H9 (cell line): ENCODE measurements around the gene WFDC10A. TPM values are rescaled to one million over a fixed set of nuclear protein-coding genes. Genes with fewer than 3 reads are reported as not detected.

Experiments used
- DNase-seq: peaks from one replicate; pipeline ENCODE4 v3.0.0-alpha.2; 2017
- H2AFZ ChIP-seq: one replicate; pipeline ENCODE4 v1.6.1; 2013; ENCODE audit warnings: mild to moderate bottlenecking, low read length, control low read depth, moderate library complexity
- H2AK5ac ChIP-seq: 2 replicates; pipeline ENCODE4 v1.6.1; 2013; ENCODE audit warnings: low read length, control low read depth, mixed read lengths; ENCODE audit not compliant: insufficient read length
- H2BK120ac ChIP-seq: one replicate; pipeline ENCODE4 v1.6.1; 2013; ENCODE audit warnings: low read depth, mild to moderate bottlenecking, low read length, control low read depth, inconsistent platforms; ENCODE audit not compliant: poor library complexity, severe bottlenecking
- H2BK12ac ChIP-seq: 2 replicates; pipeline ENCODE4 v1.6.1; 2013; ENCODE audit warnings: low read length, control low read depth, mixed read lengths, low read depth; ENCODE audit not compliant: insufficient read length
- H2BK15ac ChIP-seq: 2 replicates; pipeline ENCODE4 v1.6.1; 2013; ENCODE audit warnings: low read depth, low read length, control low read depth
- H2BK20ac ChIP-seq: one replicate; pipeline ENCODE4 v1.6.1; 2013; ENCODE audit warnings: low read depth, mild to moderate bottlenecking, low read length, control low read depth, inconsistent platforms; ENCODE audit not compliant: poor library complexity, severe bottlenecking
- H2BK5ac ChIP-seq: 2 replicates; pipeline ENCODE4 v1.6.1; 2013; ENCODE audit warnings: low read length, control low read depth, mixed read lengths; ENCODE audit not compliant: insufficient read length
- H3K14ac ChIP-seq: 2 replicates; pipeline ENCODE4 v1.6.1; 2013; ENCODE audit warnings: low read length, control low read depth; ENCODE audit not compliant: insufficient read depth
- H3K18ac ChIP-seq: 2 replicates; pipeline ENCODE4 v1.6.1; 2013; ENCODE audit warnings: low read depth, mild to moderate bottlenecking, mixed read lengths, low read length, control low read depth; ENCODE audit not compliant: insufficient read length
- H3K23ac ChIP-seq: 2 replicates; pipeline ENCODE4 v1.6.1; 2013; ENCODE audit warnings: low read length, control low read depth, mixed read lengths, low read depth; ENCODE audit not compliant: insufficient read length
- H3K23me2 ChIP-seq: 2 replicates; pipeline ENCODE4 v1.6.1; 2013; ENCODE audit warnings: low read depth, mild to moderate bottlenecking, mixed read lengths, low read length, control low read depth; ENCODE audit not compliant: insufficient read length, poor library complexity, severe bottlenecking
- H3K27ac ChIP-seq: 2 replicates; pipeline ENCODE4 v1.5.1; 2013; ENCODE audit warnings: low read length, control low read depth, mixed read lengths, low read depth; ENCODE audit not compliant: insufficient read length
- H3K27me3 ChIP-seq: 2 replicates; pipeline ENCODE4 v1.6.1; 2013; ENCODE audit warnings: low read length, control low read depth, inconsistent platforms; ENCODE audit not compliant: insufficient read depth
- H3K4ac ChIP-seq: 2 replicates; pipeline ENCODE4 v1.6.1; 2013; ENCODE audit warnings: low read depth, mild to moderate bottlenecking, control low read depth, inconsistent platforms, low read length, moderate library complexity
- H3K4me1 ChIP-seq: 2 replicates; pipeline ENCODE4 v1.6.1; 2013; ENCODE audit warnings: low read length, control low read depth, inconsistent platforms; ENCODE audit not compliant: insufficient read depth
- H3K4me2 ChIP-seq: 2 replicates; pipeline ENCODE4 v1.6.1; 2013; ENCODE audit warnings: low read length, control low read depth, mixed read lengths; ENCODE audit not compliant: insufficient read length, insufficient read depth
- H3K56ac ChIP-seq: 2 replicates; pipeline ENCODE4 v1.6.1; 2013; ENCODE audit warnings: low read depth, mild to moderate bottlenecking, mixed read lengths, low read length, control low read depth; ENCODE audit not compliant: insufficient read length
- H3K79me1 ChIP-seq: 2 replicates; pipeline ENCODE4 v1.6.1; 2013; ENCODE audit warnings: low read depth, mild to moderate bottlenecking, moderate library complexity, low read length, control low read depth, inconsistent platforms; ENCODE audit not compliant: insufficient read depth, poor library complexity, severe bottlenecking
- H3K79me2 ChIP-seq: 2 replicates; pipeline ENCODE4 v1.6.1; 2013; ENCODE audit warnings: low read length, control low read depth, inconsistent platforms; ENCODE audit not compliant: insufficient read depth
- H3K9ac ChIP-seq: 2 replicates; pipeline ENCODE4 v1.6.1; 2013; ENCODE audit warnings: low read length, control low read depth, mixed read lengths; ENCODE audit not compliant: insufficient read length; ENCODE audit errors: extremely low read depth
- H3K9me3 ChIP-seq: one replicate; pipeline ENCODE4 v1.6.1; 2013; ENCODE audit warnings: low read depth, low read length, inconsistent platforms; ENCODE audit not compliant: control insufficient read depth
- H3T11ph ChIP-seq: one replicate; pipeline ENCODE4 v1.6.1; 2013; ENCODE audit warnings: mild to moderate bottlenecking, low read length, control low read depth, inconsistent platforms
- H4K20me1 ChIP-seq: one replicate; pipeline ENCODE4 v1.6.1; 2013; ENCODE audit not compliant: control insufficient read depth, insufficient read length, insufficient read depth
- H4K5ac ChIP-seq: 2 replicates; pipeline ENCODE4 v1.6.1; 2013; ENCODE audit warnings: low read depth, mild to moderate bottlenecking, mixed read lengths, low read length, control low read depth; ENCODE audit not compliant: insufficient read length
- H4K8ac ChIP-seq: replicated peaks from 2 replicates; pipeline ENCODE4 v1.6.1; 2013; ENCODE audit warnings: low read length, control low read depth, mixed read lengths, low read depth; ENCODE audit not compliant: insufficient read length
- H4K91ac ChIP-seq: 2 replicates; pipeline ENCODE4 v1.6.1; 2013; ENCODE audit warnings: low read depth, mild to moderate bottlenecking, moderate library complexity, mixed read lengths, low read length, control low read depth; ENCODE audit not compliant: insufficient read length
- H3K27ac Mint-ChIP-seq, 3 experiments: 2 replicates in 2 of 3; 3 replicates in 1 of 3; pipeline ENCODE4 v1.8.0; 2020 to 2021; ENCODE audit warnings: mixed read lengths in 3 of 3, mild to moderate bottlenecking in 1 of 3, moderate library complexity in 1 of 3
- H3K27me3 Mint-ChIP-seq: 2 replicates; pipeline ENCODE4 v1.8.0; 2021; ENCODE audit warnings: low read depth, mild to moderate bottlenecking, moderate library complexity, mixed read lengths
- H3K36me3 Mint-ChIP-seq, 3 experiments: 2 replicates in 2 of 3; 3 replicates in 1 of 3; pipeline ENCODE4 v1.8.0; 2020 to 2021; ENCODE audit warnings: low read depth in 3 of 3, mixed read lengths in 3 of 3; ENCODE audit not compliant: insufficient read depth in 1 of 3
- H3K4me1 Mint-ChIP-seq, 2 experiments: 2 replicates each; pipeline ENCODE4 v1.8.0; 2020; ENCODE audit warnings: mixed read lengths in 2 of 2
- H3K4me3 Mint-ChIP-seq, 2 experiments: 2 replicates in 1 of 2; 3 replicates in 1 of 2; pipeline ENCODE4 v1.8.0; 2020 to 2021; ENCODE audit warnings: mild to moderate bottlenecking in 2 of 2, mixed read lengths in 2 of 2, moderate library complexity in 1 of 2
- H3K9me3 Mint-ChIP-seq, 2 experiments: 2 replicates in 1 of 2; 3 replicates in 1 of 2; pipeline ENCODE4 v1.8.0; 2020; ENCODE audit warnings: mild to moderate bottlenecking in 2 of 2, mixed read lengths in 2 of 2, moderate library complexity in 1 of 2
- CTCF ChIP-seq: fragments of 200-600 bp; sonication (generic); conservative IDR thresholded peaks from 3 replicates; pipeline ENCODE4 v1.8.0; 2021; ENCODE audit warnings: antibody characterized with exemption, mild to moderate bottlenecking
- WGBS: extraction: QIAGEN DNeasy Blood & Tissue Kit; methylation state at CpG from one replicate; pipeline ENCODE4 v1.1.7; 2013; ENCODE audit warnings: missing lambda C conversion rate, low lambda C conversion rate, mixed read lengths; ENCODE audit not compliant: insufficient read length; ENCODE audit errors: extremely low coverage; 5-methylcytosine and 5-hydroxymethylcytosine counted together
- total RNA-seq: library from RNA; stranded (reverse); gene quantifications from 2 replicates; pipeline ENCODE4 v1.2.1, GENCODE V29; 2021

Gene WFDC10A
- total RNA-seq, 1 experiment from 2014 or later: not detected

DNA sequence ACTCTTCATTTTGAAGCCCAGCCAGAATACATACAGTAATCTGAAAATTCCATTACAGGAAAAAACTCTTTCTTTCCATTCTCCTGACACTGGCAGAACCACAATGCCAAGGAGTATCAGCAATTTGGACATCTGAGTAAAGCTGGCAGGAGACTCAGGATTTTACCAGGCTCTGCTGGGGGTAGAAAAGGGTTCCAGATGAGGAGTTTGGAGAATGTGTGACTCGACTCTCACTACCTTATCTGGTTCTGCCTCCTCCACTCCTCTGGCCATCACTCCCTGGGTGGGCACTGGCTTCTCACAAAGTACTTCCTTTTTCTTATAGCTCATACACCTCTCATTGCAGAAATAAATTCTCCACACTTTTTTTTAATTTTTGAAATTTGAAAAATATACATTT, 39.8 kb upstream of the WFDC10A start:
- H2BK15ac ChIP-seq: no peak overlapping the region
- H4K8ac ChIP-seq: no peak overlapping the region
- Mint-ChIP-seq H3K27me3 (no peaks in the 10 kb centered on the region; the same call in 1 of the 2 replicates), H3K4me1 (no peaks in the 10 kb centered on the region; a peak in 1 of 4 replicates), H3K36me3 (peaks cover 0 to 5% (median 4%) of the 10 kb centered on the region in 3 experiments; a peak in 4 of 7 replicates), H3K9me3 (peaks cover 4 to 19% of the 10 kb centered on the region in 2 experiments; a peak in 4 of 5 replicates), H3K27ac (no peak overlapping the region), H3K4me3 (no peak overlapping the region)
- H3K4me2 ChIP-seq: no peak overlapping the region
- H3K79me1 ChIP-seq: no peaks in the 10 kb centered on the region
- no peak overlapping the region for H2BK20ac ChIP-seq
- no peak overlapping the region for H4K91ac ChIP-seq
- no peak overlapping the region for H2AFZ ChIP-seq
- no peaks in the 10 kb centered on the region for H3K27me3 ChIP-seq
- H2BK12ac ChIP-seq: no peak overlapping the region
- no peak overlapping the region for H3K9ac ChIP-seq
- WGBS: no CpG with 5 or more reads among the region's 1 CpG
- no peak overlapping the region for H3T11ph ChIP-seq
- H3K18ac ChIP-seq: no peak overlapping the region
- TF ChIP-seq CTCF: no peak
- H3K27ac ChIP-seq: no peak overlapping the region
- no peak overlapping the region for H2AK5ac ChIP-seq
- H4K5ac ChIP-seq: no peak overlapping the region
- no peak overlapping the region for H2BK5ac ChIP-seq
- H3K23ac ChIP-seq: no peak overlapping the region
- no peak overlapping the region for H3K4ac ChIP-seq
- H3K56ac ChIP-seq: no peak overlapping the region
- H3K4me1 ChIP-seq: no peaks in the 10 kb centered on the region
- no peaks in the 10 kb centered on the region for H4K20me1 ChIP-seq
- DNase-seq: no peak
- no peaks in the 10 kb centered on the region for H3K9me3 ChIP-seq
- H3K14ac ChIP-seq: no peak overlapping the region
- no peaks in the 10 kb centered on the region for H3K79me2 ChIP-seq
- no peak overlapping the region for H2BK120ac ChIP-seq
- no peaks in the 10 kb centered on the region for H3K23me2 ChIP-seq
